Measurements from ENCODE around the gene EIF3F. TPM values are rescaled to one million over a fixed set of nuclear protein-coding genes. Genes with fewer than 3 reads are reported as not detected.

EIF3F gene
- total and polyA plus RNA-seq, 2 of the 8 experiments (the other 6 are each of a cell fraction or from before 2014, with no cell fraction given): 222 to 388 TPM

GRCh38 chr11:8011981-8012444 is 24.9 kb downstream of the EIF3F start:
- H3K4ac ChIP-seq (replicated peaks; ENCODE audit: insufficient read length, low read depth, low read length): no peak overlapping the region
- H2AFZ ChIP-seq (ENCODE audit: low read length): no peak overlapping the region
- no peaks in the 10 kb centered on the region for H3K79me1 ChIP-seq (ENCODE audit: low read depth, low read length)
- peaks cover 0 to 15% (median 12%) of the 10 kb centered on the region in 4 experiments; a peak in 6 of 7 replicates for H3K27me3 ChIP-seq (replicated peaks in 1 of 4; ENCODE audit: control insufficient read depth in 3 of 4, extremely low read depth in 1 of 4, insufficient read depth in 3 of 4, low read length in 3 of 4)
- no peaks in the 10 kb centered on the region for H3K23me2 ChIP-seq (ENCODE audit: low read depth, low read length)
- H2BK12ac ChIP-seq (ENCODE audit: low read depth, low read length): no peak overlapping the region
- FAIRE-seq: no peak
- H2AK5ac ChIP-seq (ENCODE audit: low read depth, low read length): no peak overlapping the region
- TF ChIP-seq POU5F1 (IDR thresholded peaks at IDR 0.05; ENCODE audit: low read depth, low read length) (no peak), TCF12 (IDR thresholded peaks at IDR 0.05; ENCODE audit: low read depth, low read length) (no peak), RAD21 (IDR thresholded peaks at IDR 0.05 in 1 of 2, conservative IDR thresholded peaks at IDR 0.05 in 1 of 2; ENCODE audit: low read depth in 2 of 2, low read length in 2 of 2) (no peak), POLR2AphosphoS5 (IDR thresholded peaks at IDR 0.05; ENCODE audit: low read depth, low read length) (no peak), EZH2 (IDR thresholded peaks at IDR 0.05; ENCODE audit: low read depth, low read length, severe bottlenecking) (no peak)
- TF ChIP-seq, protein P1, sequence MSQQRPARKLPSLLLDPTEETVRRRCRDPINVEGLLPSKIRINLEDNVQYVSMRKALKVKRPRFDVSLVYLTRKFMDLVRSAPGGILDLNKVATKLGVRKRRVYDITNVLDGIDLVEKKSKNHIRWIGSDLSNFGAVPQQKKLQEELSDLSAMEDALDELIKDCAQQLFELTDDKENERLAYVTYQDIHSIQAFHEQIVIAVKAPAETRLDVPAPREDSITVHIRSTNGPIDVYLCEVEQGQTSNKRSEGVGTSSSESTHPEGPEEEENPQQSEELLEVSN (IDR thresholded peaks at IDR 0.05): no peak
- H4K20me1 ChIP-seq (replicated peaks in 1 of 2; ENCODE audit: control insufficient read depth in 1 of 2, insufficient read depth in 2 of 2, low read length in 2 of 2): no peaks in the 10 kb centered on the region
- no peak overlapping the region for H3K9ac ChIP-seq (replicated peaks in 1 of 4; ENCODE audit: extremely low read depth in 1 of 4, low read depth in 3 of 4, low read length in 3 of 4)
- H2BK15ac ChIP-seq (ENCODE audit: low read length): no peak overlapping the region
- 85% methylated on average over 4 of the region's 4 CpGs; no CpG with 5 or more reads in 1 of the 2 experiments for WGBS, 2 experiments (ENCODE audit: extremely low coverage in 1 of 2, insufficient coverage in 1 of 2, insufficient read length in 1 of 2, insufficient replicate concordance in 2 of 2, low coverage in 1 of 2, low lambda C conversion rate in 2 of 2, missing lambda C conversion rate in 1 of 2)
- H3K18ac ChIP-seq (ENCODE audit: extremely low read depth, low read length): no peak overlapping the region
- H3K4me1 ChIP-seq (replicated peaks in 1 of 4; ENCODE audit: control insufficient read depth in 3 of 4, insufficient read depth in 4 of 4, low read length in 3 of 4): peaks cover 3 to 11% (median 10%) of the 10 kb centered on the region in 4 experiments; a peak in 5 of 7 replicates
- no peak overlapping the region for H4K91ac ChIP-seq (replicated peaks; ENCODE audit: insufficient read length, low read length)
- H3K4me2 ChIP-seq (ENCODE audit: insufficient read depth in 1 of 2, low read depth in 2 of 2, low read length in 2 of 2): no peak overlapping the region
- H4K5ac ChIP-seq (ENCODE audit: insufficient read length, low read depth, low read length): no peak overlapping the region
- H4K8ac ChIP-seq (ENCODE audit: extremely low read depth, insufficient read depth, low read length): no peak overlapping the region
- no peak overlapping the region for H2BK5ac ChIP-seq (ENCODE audit: low read depth, low read length)
- H3K56ac ChIP-seq (replicated peaks; ENCODE audit: insufficient read length, low read depth, low read length): no peak overlapping the region
- DNase-seq (ENCODE audit: low read depth in 1 of 2, low spot score in 2 of 2): no peak
- no peak overlapping the region for H3K27ac ChIP-seq (ENCODE audit: low read depth, low read length)
- ChIA-PET CTCF (ENCODE audit: partially characterized antibody) (interaction anchor here (1.1 to 15.7 kb wide), 6 partner anchors 7 to 119 kb away, joined by 4 to 769 read pairs (median 102); no protein-coding TSS in a partner anchor), POLR2A (ENCODE audit: partially characterized antibody) (interaction anchor here (1.9 to 3.0 kb wide), 2 partner anchors 12 to 78 kb away, joined by 8 to 10 read pairs; no protein-coding TSS in a partner anchor)
- no peaks in the 10 kb centered on the region for H3K36me3 ChIP-seq (ENCODE audit: control insufficient read depth in 2 of 4, insufficient read depth in 4 of 4, low read length in 3 of 4)
- H3K9me3 ChIP-seq (ENCODE audit: insufficient read depth in 2 of 2, low read depth in 1 of 2, low read length in 1 of 2): no peaks in the 10 kb centered on the region
- no peak overlapping the region for H3K14ac ChIP-seq (ENCODE audit: insufficient read length)
- H2BK20ac ChIP-seq (ENCODE audit: low read length): no peak overlapping the region
- no peak overlapping the region for H3K4me3 ChIP-seq (ENCODE audit: extremely low read depth in 1 of 4, insufficient read depth in 2 of 4, low read depth in 3 of 4, low read length in 4 of 4)
- no peaks in the 10 kb centered on the region for H3K79me2 ChIP-seq (ENCODE audit: control insufficient read depth in 1 of 2, insufficient read depth in 2 of 2, low read length in 2 of 2)
- no peak overlapping the region for H2BK120ac ChIP-seq (replicated peaks; ENCODE audit: low read depth, low read length)
- no peak overlapping the region for H3K23ac ChIP-seq (ENCODE audit: insufficient read length)

Measured in H1 (cell line).